ENCODE results near the gene DHRS13.
"Not testable (repeated sequence)": the region's sequence is repeated elsewhere in the genome, so short reads cannot be mapped to it uniquely, and the experiment has no call there.

The DHRS13 gene

GRCh38 chr17:28935744-28936460, 33.0 kb upstream of the DHRS13 start:
- DNase-seq = no peak

- not testable (repeated sequence) for DNase-seq
Observed at GRCh38 chr17:28934508-28934907, 31.6 kb upstream of the DHRS13 start.

GRCh38 chr17:28929787-28930186, 26.9 kb upstream of the DHRS13 start:
- DNase-seq = no peak

GRCh38 chr17:28928061-28928460, 25.2 kb upstream of the DHRS13 start:
- DNase-seq = peak; percentile 46 to 52 (median 52)

GRCh38 chr17:28926786-28927185, 23.9 kb upstream of the DHRS13 start:
- no peak for DNase-seq

GRCh38 chr17:28926366-28926765, 23.5 kb upstream of the DHRS13 start:
- DNase-seq = no peak

GRCh38 chr17:28925912-28926365, 23.1 kb upstream of the DHRS13 start:
- DNase-seq = peak; percentile 78 to 94 (median 93)

GRCh38 chr17:28920201-28920600, 17.3 kb upstream of the DHRS13 start:
- no peak for DNase-seq

GRCh38 chr17:28918295-28918694, 15.4 kb upstream of the DHRS13 start:
- no peak for DNase-seq

GRCh38 chr17:28917465-28917864, 14.6 kb upstream of the DHRS13 start:
- no peak for DNase-seq

GRCh38 chr17:28917029-28917428, 14.2 kb upstream of the DHRS13 start:
- no peak for DNase-seq

GRCh38 chr17:28916302-28916934, 13.5 kb upstream of the DHRS13 start:
- peak; percentile 54 to 66 (median 57) for DNase-seq

GRCh38 chr17:28912938-28913333, 10.1 kb upstream of the DHRS13 start:
- no peak for DNase-seq

GRCh38 chr17:28912281-28912937, 9.5 kb upstream of the DHRS13 start:
- no peak for DNase-seq

GRCh38 chr17:28911411-28912045, 8.6 kb upstream of the DHRS13 start:
- DNase-seq = no peak

- DNase-seq = no peak
Observed at GRCh38 chr17:28910534-28910933, 7.7 kb upstream of the DHRS13 start.

- DNase-seq = no peak
Observed at GRCh38 chr17:28908640-28909167, 5.8 kb upstream of the DHRS13 start.

GRCh38 chr17:28907709-28908475, 5.0 kb upstream of the DHRS13 start:
- no peak for DNase-seq

- DNase-seq = no peak
Observed at GRCh38 chr17:28906706-28907438, 4.0 kb upstream of the DHRS13 start.

- no peak for DNase-seq
Observed at GRCh38 chr17:28906276-28906675, 3.4 kb upstream of the DHRS13 start.

GRCh38 chr17:28904800-28905199, 1.9 kb upstream of the DHRS13 start:
- DNase-seq = no peak

- not testable (repeated sequence) for DNase-seq
Observed at GRCh38 chr17:28903546-28903841, 615 bp upstream of the DHRS13 start.

Measured in suppressor macrophage treated with lipopolysaccharide for 1 hour (primary cell).